ENCODE measurements around the gene LPAR5. TPM values are rescaled to one million over a fixed set of nuclear protein-coding genes. Genes with fewer than 3 reads are reported as not detected.

Gene LPAR5
- total RNA-seq, 1 donor from 2014 or later, result 0.73 TPM

GRCh38 chr12:6664902-6665301 lies 29.1 kb upstream of the LPAR5 start:
- H3K4me1 Mint-ChIP-seq (ENCODE audit: low read depth, unreplicated experiment), result peaks cover 8% of the 10 kb centered on the region
- Histone ChIP-seq H3K27ac (ENCODE audit: low read depth, low read length) (no peak overlapping the region), H3K9ac (ENCODE audit: low read length) (no peak overlapping the region), H3K4me2 (ENCODE audit: low read length) (no peak overlapping the region), H4K20me1 (ENCODE audit: insufficient read depth, low read length) (no peaks in the 10 kb centered on the region), H3K4me3 (ENCODE audit: insufficient read depth, low read depth, low read length) (no peak overlapping the region), H3K79me2 (ENCODE audit: insufficient read depth, low read length) (peaks cover 22% of the 10 kb centered on the region), H3K9me3 (ENCODE audit: insufficient read depth, low read depth, low read length) (no peaks in the 10 kb centered on the region), H2AFZ (ENCODE audit: low read depth, low read length) (no peak overlapping the region), H3K4me1 (ENCODE audit: insufficient read depth, low read length) (peaks cover 6% of the 10 kb centered on the region), H3K36me3 (ENCODE audit: insufficient read depth, low read length) (peaks cover 16% of the 10 kb centered on the region), H3K27me3 (ENCODE audit: insufficient read depth, low read length) (no peaks in the 10 kb centered on the region)
- H3K27me3 Mint-ChIP-seq (ENCODE audit: low read depth, unreplicated experiment), result no peaks in the 10 kb centered on the region
- no peak for TF ChIP-seq EZH2 (IDR thresholded peaks at IDR 0.05; ENCODE audit: insufficient read depth, low read length)
- TF ChIP-seq CTCF (IDR thresholded peaks at IDR 0.05; ENCODE audit: insufficient read depth, low read depth, low read length), result no peak
- no peak overlapping the region for H3K4me3 Mint-ChIP-seq (ENCODE audit: unreplicated experiment)
- no peak overlapping the region for H3K27ac Mint-ChIP-seq (ENCODE audit: unreplicated experiment)
- no peak for DNase-seq (ENCODE audit: low read depth)
- no peak for FAIRE-seq
- no peaks in the 10 kb centered on the region for H3K9me3 Mint-ChIP-seq (ENCODE audit: unreplicated experiment)
- H3K36me3 Mint-ChIP-seq (ENCODE audit: low read depth, unreplicated experiment), result peaks cover 3% of the 10 kb centered on the region

GRCh38 chr12:6662906-6663742 lies 27.4 kb upstream of the LPAR5 start, which contains the start of gene ING4:
Gene ING4 (minus strand): TSS chr12:6663119. CDS start chr12:6663101, 18 bp downstream.
- H3K27me3 Mint-ChIP-seq (ENCODE audit: low read depth, unreplicated experiment), result no peaks in the 10 kb centered on the region
- H3K4me3 Mint-ChIP-seq (ENCODE audit: unreplicated experiment), result peak within 1 kb of the TSS; percentile 96
- peaks cover 6% of the 10 kb centered on the region for H3K4me1 ChIP-seq (ENCODE audit: insufficient read depth, low read length)
- H3K27ac ChIP-seq (ENCODE audit: low read depth, low read length), result peak within 1 kb of the TSS; percentile 82
- H4K20me1 ChIP-seq (ENCODE audit: insufficient read depth, low read length), result no peaks in the 10 kb centered on the region
- peak within 1 kb of the TSS; percentile 91 for H3K9ac ChIP-seq (ENCODE audit: low read length)
- no peaks in the 10 kb centered on the region for H3K9me3 ChIP-seq (ENCODE audit: insufficient read depth, low read depth, low read length)
- TF ChIP-seq CTCF (IDR thresholded peaks at IDR 0.05; ENCODE audit: insufficient read depth, low read depth, low read length) (no peak), EZH2 (IDR thresholded peaks at IDR 0.05; ENCODE audit: insufficient read depth, low read length) (no peak)
- peak within 1 kb of the TSS; percentile 86 for H3K4me3 ChIP-seq (ENCODE audit: insufficient read depth, low read depth, low read length)
- FAIRE-seq (peak; percentile 80), DNase-seq (ENCODE audit: low read depth) (peak; percentile 99)
- no peaks in the 10 kb centered on the region for H3K9me3 Mint-ChIP-seq (ENCODE audit: unreplicated experiment)
- peaks cover 28% of the 10 kb centered on the region for H3K79me2 ChIP-seq (ENCODE audit: insufficient read depth, low read length)
- H3K4me1 Mint-ChIP-seq (ENCODE audit: low read depth, unreplicated experiment), result peaks cover 8% of the 10 kb centered on the region
- peaks cover 5% of the 10 kb centered on the region for H3K36me3 ChIP-seq (ENCODE audit: insufficient read depth, low read length)
- H2AFZ ChIP-seq (ENCODE audit: low read depth, low read length), result peak within 1 kb of the TSS; percentile 95
- peaks cover 8% of the 10 kb centered on the region for H3K36me3 Mint-ChIP-seq (ENCODE audit: low read depth, unreplicated experiment)
- no peaks in the 10 kb centered on the region for H3K27me3 ChIP-seq (ENCODE audit: insufficient read depth, low read length)
- H3K4me2 ChIP-seq (ENCODE audit: low read length), result peak within 1 kb of the TSS; percentile 98
- H3K27ac Mint-ChIP-seq (ENCODE audit: unreplicated experiment), result peak within 1 kb of the TSS; percentile 97

GRCh38 chr12:6662602-6662905 lies 26.8 kb upstream of the LPAR5 start:
- H4K20me1 ChIP-seq (ENCODE audit: insufficient read depth, low read length), result no peaks in the 10 kb centered on the region
- peak overlapping the region; percentile 98 for H3K4me2 ChIP-seq (ENCODE audit: low read length)
- Mint-ChIP-seq H3K9me3 (ENCODE audit: unreplicated experiment) (no peaks in the 10 kb centered on the region), H3K4me1 (ENCODE audit: low read depth, unreplicated experiment) (peaks cover 8% of the 10 kb centered on the region), H3K36me3 (ENCODE audit: low read depth, unreplicated experiment) (peaks cover 6% of the 10 kb centered on the region), H3K4me3 (ENCODE audit: unreplicated experiment) (peak overlapping the region; percentile 96), H3K27me3 (ENCODE audit: low read depth, unreplicated experiment) (no peaks in the 10 kb centered on the region), H3K27ac (ENCODE audit: unreplicated experiment) (peak overlapping the region; percentile 97)
- H3K4me3 ChIP-seq (ENCODE audit: insufficient read depth, low read depth, low read length), result peak overlapping the region; percentile 86
- DNase-seq (ENCODE audit: low read depth) (no peak), FAIRE-seq (no peak)
- H3K27ac ChIP-seq (ENCODE audit: low read depth, low read length), result peak overlapping the region; percentile 82
- TF ChIP-seq CTCF (IDR thresholded peaks at IDR 0.05; ENCODE audit: insufficient read depth, low read depth, low read length) (no peak), EZH2 (IDR thresholded peaks at IDR 0.05; ENCODE audit: insufficient read depth, low read length) (no peak)
- H3K27me3 ChIP-seq (ENCODE audit: insufficient read depth, low read length), result no peaks in the 10 kb centered on the region
- peaks cover 6% of the 10 kb centered on the region for H3K4me1 ChIP-seq (ENCODE audit: insufficient read depth, low read length)
- peak overlapping the region; percentile 91 for H3K9ac ChIP-seq (ENCODE audit: low read length)
- H3K9me3 ChIP-seq (ENCODE audit: insufficient read depth, low read depth, low read length), result no peaks in the 10 kb centered on the region
- peaks cover 5% of the 10 kb centered on the region for H3K36me3 ChIP-seq (ENCODE audit: insufficient read depth, low read length)
- peaks cover 28% of the 10 kb centered on the region for H3K79me2 ChIP-seq (ENCODE audit: insufficient read depth, low read length)
- H2AFZ ChIP-seq (ENCODE audit: low read depth, low read length), result peak overlapping the region; percentile 67
